GM13976 (cell line): ENCODE measurements around the gene MYH8.

Experiments
- DNase-seq: peaks from one replicate; pipeline ENCODE4 v3.0.0; 2012; ENCODE audit warnings: low spot score
- CTCF ChIP-seq: IDR thresholded peaks from 2 replicates; pipeline ENCODE4 v1.5.1; 2012; ENCODE audit warnings: borderline replicate concordance, mild to moderate bottlenecking; ENCODE audit not compliant: insufficient read depth; ENCODE audit errors: extremely low read depth, missing control alignments, control extremely low read depth
- in situ Hi-C: fragments of 300-500 bp; cut with MboI; formaldehyde crosslinking; loops from one replicate; pipeline ENCODE4 v1.12.0; 2022; ENCODE audit warnings: low sequenced_read_pairs, mixed read lengths, inconsistent platforms; ENCODE audit not compliant: unreplicated experiment

The MYH8 gene

GRCh38 chr17:10447026-10447931, 25.5 kb upstream of the MYH8 start:
- DNase-seq = no peak
- no peak for TF ChIP-seq CTCF
- in situ Hi-C loops = no loop called here

GRCh38 chr17:10439816-10440215, 18.1 kb upstream of the MYH8 start:
- in situ Hi-C loops = no loop called here
- no peak for DNase-seq
- TF ChIP-seq CTCF = no peak

- in situ Hi-C loops = no loop called here
- TF ChIP-seq CTCF = no peak
- DNase-seq = no peak
Observed at GRCh38 chr17:10435096-10435495, 13.3 kb upstream of the MYH8 start.

GRCh38 chr17:10429421-10430045, 7.8 kb upstream of the MYH8 start:
- no peak for TF ChIP-seq CTCF
- no peak for DNase-seq

DNA sequence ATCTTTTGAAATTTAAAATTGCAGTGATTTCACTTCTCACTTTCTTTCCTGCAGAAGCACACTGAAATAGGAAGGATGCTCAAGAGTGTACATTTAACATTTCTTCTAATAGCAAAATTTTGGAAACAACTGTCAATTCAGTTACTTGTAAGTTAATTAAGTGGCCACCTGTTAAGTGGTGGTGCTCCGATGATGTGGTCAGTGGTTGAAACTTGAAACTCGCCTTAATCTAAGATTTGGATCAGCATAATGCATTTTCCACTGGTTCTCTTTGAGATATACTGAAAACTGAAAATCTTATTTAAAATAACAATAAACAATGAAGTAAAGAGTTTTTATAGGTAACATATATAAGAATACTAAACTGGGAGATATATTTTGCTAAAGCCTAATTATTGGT, 7.0 kb upstream of the MYH8 start:
- in situ Hi-C loops = no loop called here
- no peak for DNase-seq
- no peak for TF ChIP-seq CTCF

More at GRCh38 chr17:10429421-10430045, 7.8 kb upstream of the MYH8 start:
- in situ Hi-C loops = no loop called here

DNA sequence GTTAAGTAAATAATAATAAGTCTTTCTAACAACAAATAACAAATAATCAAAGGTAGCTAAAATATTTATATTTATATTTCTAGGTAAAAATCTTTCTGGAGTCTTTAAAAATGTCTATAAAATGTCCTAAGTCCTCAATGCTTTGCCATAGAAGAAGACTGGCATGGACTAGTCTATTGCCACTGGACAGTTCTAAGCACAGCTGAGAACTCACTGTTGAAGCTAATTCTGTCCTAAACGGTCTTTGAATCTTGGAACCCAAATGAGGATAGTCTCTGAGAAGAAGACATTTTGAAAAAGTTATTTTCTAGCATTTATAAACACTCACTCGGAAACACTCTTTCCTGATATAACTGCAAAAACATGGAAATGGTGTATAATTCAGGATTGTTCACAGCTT, 539 bp downstream of the MYH8 start:
- no peak for TF ChIP-seq CTCF
- no peak for DNase-seq
- in situ Hi-C loops = no loop called here
